ENCODE data around the gene NAGLU. TPM values are rescaled to one million over a fixed set of nuclear protein-coding genes. Genes with fewer than 3 reads are reported as not detected.
"Not testable (repeated sequence)": the region's sequence is repeated elsewhere in the genome, so short reads cannot be mapped to it uniquely, and the experiment has no call there.

Gene NAGLU
- total RNA-seq, 1 donor from 2014 or later: 94.7 TPM

DNA sequence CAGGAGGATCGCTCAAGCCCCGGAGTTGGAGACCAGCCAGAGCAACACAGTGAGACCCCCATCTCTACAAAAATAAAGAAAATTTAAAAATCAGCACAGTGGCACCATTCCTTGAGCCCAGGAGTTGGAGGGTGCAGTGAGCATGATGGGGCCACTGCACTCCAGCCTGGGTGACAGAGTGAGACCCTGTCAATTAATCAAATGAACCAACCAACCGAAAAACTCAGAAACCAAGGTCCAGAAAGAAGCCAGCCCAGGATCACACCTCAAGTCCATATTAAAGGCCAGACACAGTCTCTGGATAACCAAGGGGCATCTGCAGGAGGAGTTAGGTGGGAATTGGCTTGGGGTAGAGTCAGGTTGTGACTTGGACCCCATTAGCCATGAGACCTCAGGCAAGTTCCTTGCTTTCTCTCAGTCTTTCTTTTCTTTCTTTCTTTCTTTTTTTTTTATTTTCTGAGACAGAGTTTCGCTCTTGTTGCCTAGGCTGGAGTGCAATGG is 19.1 kb downstream of the NAGLU start:
- peak overlapping the region; percentile 82 to 91 for H3K27ac ChIP-seq
- intact Hi-C loops (cut with DNase I): loop anchor here (2.0 kb wide), 2 partner anchors 18 to 22 kb away; partner anchors contain the start of genes NAGLU and PSMC3IP
- no peaks in the 10 kb centered on the region for H3K27me3 ChIP-seq
- TF ChIP-seq, protein P1, sequence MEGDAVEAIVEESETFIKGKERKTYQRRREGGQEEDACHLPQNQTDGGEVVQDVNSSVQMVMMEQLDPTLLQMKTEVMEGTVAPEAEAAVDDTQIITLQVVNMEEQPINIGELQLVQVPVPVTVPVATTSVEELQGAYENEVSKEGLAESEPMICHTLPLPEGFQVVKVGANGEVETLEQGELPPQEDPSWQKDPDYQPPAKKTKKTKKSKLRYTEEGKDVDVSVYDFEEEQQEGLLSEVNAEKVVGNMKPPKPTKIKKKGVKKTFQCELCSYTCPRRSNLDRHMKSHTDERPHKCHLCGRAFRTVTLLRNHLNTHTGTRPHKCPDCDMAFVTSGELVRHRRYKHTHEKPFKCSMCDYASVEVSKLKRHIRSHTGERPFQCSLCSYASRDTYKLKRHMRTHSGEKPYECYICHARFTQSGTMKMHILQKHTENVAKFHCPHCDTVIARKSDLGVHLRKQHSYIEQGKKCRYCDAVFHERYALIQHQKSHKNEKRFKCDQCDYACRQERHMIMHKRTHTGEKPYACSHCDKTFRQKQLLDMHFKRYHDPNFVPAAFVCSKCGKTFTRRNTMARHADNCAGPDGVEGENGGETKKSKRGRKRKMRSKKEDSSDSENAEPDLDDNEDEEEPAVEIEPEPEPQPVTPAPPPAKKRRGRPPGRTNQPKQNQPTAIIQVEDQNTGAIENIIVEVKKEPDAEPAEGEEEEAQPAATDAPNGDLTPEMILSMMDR (IDR thresholded peaks at IDR 0.05): no peak
- peak overlapping the region; percentile 82 to 83 for H3K4me3 ChIP-seq
- peaks cover 0 to 4% of the 10 kb centered on the region in 2 donors for H3K36me3 ChIP-seq
- no peak for DNase-seq (ENCODE audit: low spot score in 2 of 2)
- peaks cover 0 to 19% of the 10 kb centered on the region in 2 donors for H3K4me1 ChIP-seq
- no peaks in the 10 kb centered on the region for H3K9me3 ChIP-seq

DNA sequence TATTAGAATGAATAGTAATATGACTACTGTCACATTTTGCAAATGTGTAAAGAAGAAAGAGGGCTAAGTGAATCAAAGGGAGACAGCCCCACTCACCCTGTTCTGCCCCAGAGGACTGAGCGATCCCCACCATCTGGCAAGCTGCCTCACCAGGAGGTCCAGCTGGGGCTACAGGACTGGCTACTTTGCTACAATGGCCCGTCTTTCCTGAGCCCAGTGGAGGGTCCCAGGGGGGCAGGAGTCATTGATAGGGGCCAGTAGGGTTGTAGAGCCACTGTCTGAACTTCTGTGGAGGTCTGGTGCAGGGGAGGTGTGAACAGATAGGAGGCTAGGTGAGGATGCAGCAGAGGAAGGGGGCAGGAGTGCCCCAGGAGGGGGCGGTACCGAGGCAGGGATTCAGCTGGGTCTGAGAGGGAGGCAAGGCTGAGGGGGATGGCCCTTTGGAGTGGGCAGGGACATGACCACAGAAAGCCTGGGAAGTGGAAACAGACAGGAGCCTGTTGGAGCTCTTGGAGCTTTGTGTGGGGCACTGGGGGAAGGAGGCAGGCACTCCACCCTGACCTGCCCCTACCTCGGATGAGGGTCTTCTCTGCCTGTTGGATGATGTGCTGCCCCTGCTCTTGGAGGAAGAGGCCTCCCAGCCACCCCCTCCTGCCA is 20.0 kb downstream of the NAGLU start:
- not testable (repeated sequence) for H3K4me3 ChIP-seq; H3K27ac ChIP-seq; DNase-seq (ENCODE audit: low spot score in 2 of 2); H3K27me3 ChIP-seq; H3K9me3 ChIP-seq; H3K36me3 ChIP-seq
- peaks cover 0 to 19% of the 10 kb centered on the region in 2 donors for H3K4me1 ChIP-seq
- intact Hi-C loops (cut with DNase I): loop anchor here (2.0 kb wide), 2 partner anchors 19 to 21 kb away; partner anchors contain the start of genes NAGLU and PSMC3IP

DNA sequence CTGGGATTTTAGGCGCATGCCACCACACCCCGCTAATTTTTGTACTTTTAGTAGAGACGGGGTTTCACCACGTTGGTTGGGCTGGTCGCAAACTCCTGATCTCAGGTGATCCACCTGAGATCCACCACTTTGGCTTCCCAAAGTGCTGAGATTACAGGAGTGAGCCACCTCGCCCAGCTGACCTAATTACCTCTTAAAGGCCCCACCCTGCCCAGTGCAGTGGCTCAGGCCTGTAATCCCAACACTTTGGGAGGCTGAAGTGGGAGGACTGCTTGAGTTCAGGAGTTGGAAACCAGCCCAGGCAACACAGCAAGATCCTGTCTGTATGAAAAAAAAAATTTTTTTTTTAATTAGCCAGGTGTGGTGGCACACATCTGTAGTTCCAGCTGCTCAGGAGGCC is 23.0 kb downstream of the NAGLU start:
- H3K9me3 ChIP-seq: no peaks in the 10 kb centered on the region
- H3K36me3 ChIP-seq: no peaks in the 10 kb centered on the region
- TF ChIP-seq, protein P1 (IDR thresholded peaks at IDR 0.05): no peak
- no peak overlapping the region for H3K27ac ChIP-seq
- peaks cover 5 to 28% of the 10 kb centered on the region in 2 donors for H3K4me1 ChIP-seq
- H3K4me3 ChIP-seq: no peak overlapping the region
- intact Hi-C loops (cut with DNase I): no loop called here
- DNase-seq (ENCODE audit: low spot score in 2 of 2): no peak
- H3K27me3 ChIP-seq: no peaks in the 10 kb centered on the region

GRCh38 chr17:42560246-42560645 is 24.2 kb downstream of the NAGLU start:
- TF ChIP-seq, protein P1 (IDR thresholded peaks at IDR 0.05): no peak
- Histone ChIP-seq H3K27ac (peak overlapping the region; percentile 4 to 33), H3K4me1 (peaks cover 5 to 28% of the 10 kb centered on the region in 2 donors)

GRCh38 chr17:42561897-42562387 is 25.9 kb downstream of the NAGLU start, which contains the start of gene COASY:
Gene COASY (plus strand): TSS chr17:42562148. CDS start chr17:42562623, 475 bp downstream.
- intact Hi-C loops (cut with DNase I): loop anchor here (1.0 to 5.0 kb wide), 2 partner anchors 26 to 115 kb away; partner anchors contain the start of genes NAGLU and PLEKHH3
- peaks cover 16 to 19% of the 10 kb centered on the region in 2 donors for H3K36me3 ChIP-seq

More at GRCh38 chr17:42560246-42560645, 24.2 kb downstream of the NAGLU start:
- intact Hi-C loops (cut with DNase I): loop anchor here (5.0 kb wide), 1 partner anchor 117 kb away; the partner anchor contains the start of gene PLEKHH3
- DNase-seq (ENCODE audit: low spot score in 2 of 2): no peak
- H3K4me3 ChIP-seq: no peak overlapping the region
- no peaks in the 10 kb centered on the region for H3K9me3 ChIP-seq
- peaks cover 8 to 10% of the 10 kb centered on the region in 2 donors for H3K36me3 ChIP-seq
- H3K27me3 ChIP-seq: no peaks in the 10 kb centered on the region

More at GRCh38 chr17:42561897-42562387, 25.9 kb downstream of the NAGLU start, which contains the start of gene COASY:
- DNase-seq (ENCODE audit: low spot score in 2 of 2): peak; percentile 78 to 97
- Histone ChIP-seq H3K9me3 (no peaks in the 10 kb centered on the region), H3K4me3 (peak within 1 kb of the TSS; percentile 84), H3K4me1 (peaks cover 5 to 31% of the 10 kb centered on the region in 2 donors), H3K27me3 (no peaks in the 10 kb centered on the region), H3K27ac (peak within 1 kb of the TSS; percentile 84 to 87)
- TF ChIP-seq, protein P1 (IDR thresholded peaks at IDR 0.05): no peak
